ENCODE measurements around the gene NRXN3. TPM values are rescaled to one million over a fixed set of nuclear protein-coding genes. Genes with fewer than 3 reads are reported as not detected.

NRXN3 gene
- total and polyA plus RNA-seq, 8 donors = 0.29 to 41.1 (median 9.1) TPM

DNA sequence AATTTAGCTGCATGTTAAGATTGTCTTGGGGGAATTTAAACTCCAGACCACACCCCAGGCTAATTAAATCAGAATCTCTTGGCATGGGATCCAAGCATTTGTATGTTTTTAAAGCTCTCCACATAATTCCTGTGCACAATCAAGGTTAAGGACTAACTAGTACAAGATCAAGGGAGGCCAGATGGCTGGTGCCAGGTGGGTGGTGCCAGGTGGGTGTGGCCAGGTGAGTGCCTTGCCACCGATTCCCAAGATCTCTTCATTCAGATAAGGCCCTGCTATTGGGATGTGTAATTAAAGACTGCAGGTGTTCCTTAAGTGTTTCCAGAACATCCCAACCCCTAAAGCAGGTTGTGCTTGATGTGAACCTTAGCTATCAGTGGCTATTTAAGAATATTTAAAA is 75.1 kb downstream of the NRXN3 start:
- intact Hi-C loops (cut with DNase I; ENCODE audit: low total_unique reads) = no loop called here
- 19 to 63% (median 29%) methylated on average over 1 of the region's 1 CpG for WGBS, 5 donors

GRCh38 chr14:78248501-78249090 is 78.4 kb downstream of the NRXN3 start:
- no peak for TF ChIP-seq EP300 (IDR thresholded peaks at IDR 0.05)
- no peak for TF ChIP-seq POLR2AphosphoS5 (IDR thresholded peaks at IDR 0.05)
- TF ChIP-seq POLR2A (IDR thresholded peaks at IDR 0.05) = no peak
- TF ChIP-seq, protein P1, sequence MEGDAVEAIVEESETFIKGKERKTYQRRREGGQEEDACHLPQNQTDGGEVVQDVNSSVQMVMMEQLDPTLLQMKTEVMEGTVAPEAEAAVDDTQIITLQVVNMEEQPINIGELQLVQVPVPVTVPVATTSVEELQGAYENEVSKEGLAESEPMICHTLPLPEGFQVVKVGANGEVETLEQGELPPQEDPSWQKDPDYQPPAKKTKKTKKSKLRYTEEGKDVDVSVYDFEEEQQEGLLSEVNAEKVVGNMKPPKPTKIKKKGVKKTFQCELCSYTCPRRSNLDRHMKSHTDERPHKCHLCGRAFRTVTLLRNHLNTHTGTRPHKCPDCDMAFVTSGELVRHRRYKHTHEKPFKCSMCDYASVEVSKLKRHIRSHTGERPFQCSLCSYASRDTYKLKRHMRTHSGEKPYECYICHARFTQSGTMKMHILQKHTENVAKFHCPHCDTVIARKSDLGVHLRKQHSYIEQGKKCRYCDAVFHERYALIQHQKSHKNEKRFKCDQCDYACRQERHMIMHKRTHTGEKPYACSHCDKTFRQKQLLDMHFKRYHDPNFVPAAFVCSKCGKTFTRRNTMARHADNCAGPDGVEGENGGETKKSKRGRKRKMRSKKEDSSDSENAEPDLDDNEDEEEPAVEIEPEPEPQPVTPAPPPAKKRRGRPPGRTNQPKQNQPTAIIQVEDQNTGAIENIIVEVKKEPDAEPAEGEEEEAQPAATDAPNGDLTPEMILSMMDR (IDR thresholded peaks at IDR 0.05) = no peak
- H3K4me1 ChIP-seq = peaks cover 0 to 3% (median 0%) of the 10 kb centered on the region in 4 donors
- 39 to 72% (median 59%) methylated on average over 3 of the region's 3 CpGs for WGBS, 5 donors
- no peaks in the 10 kb centered on the region for H3K9me3 ChIP-seq
- intact Hi-C loops (cut with DNase I; ENCODE audit: low total_unique reads) = no loop called here
- DNase-seq = no peak
- no peak overlapping the region for H3K4me3 ChIP-seq
- H3K36me3 ChIP-seq = no peaks in the 10 kb centered on the region
- no peak overlapping the region for H3K27ac ChIP-seq
- H3K27me3 ChIP-seq = no peaks in the 10 kb centered on the region

More for the DNA sequence above, 75.1 kb downstream of the NRXN3 start:
- Histone ChIP-seq H3K4me1 (peaks cover 0 to 3% (median under 1%) of the 10 kb centered on the region in 4 donors), H3K9me3 (no peaks in the 10 kb centered on the region), H3K27ac (no peak overlapping the region), H3K4me3 (no peak overlapping the region), H3K36me3 (no peaks in the 10 kb centered on the region), H3K27me3 (no peaks in the 10 kb centered on the region)
- TF ChIP-seq POLR2A (IDR thresholded peaks at IDR 0.05) (no peak), POLR2AphosphoS5 (IDR thresholded peaks at IDR 0.05) (no peak), EP300 (IDR thresholded peaks at IDR 0.05) (no peak)
- TF ChIP-seq, protein P1 (IDR thresholded peaks at IDR 0.05) = no peak
- DNase-seq = peak in 1 of 2 donors; percentile 32

- intact Hi-C loops (cut with DNase I; ENCODE audit: low total_unique reads) = no loop called here
- Histone ChIP-seq H3K27ac (no peak overlapping the region), H3K36me3 (no peaks in the 10 kb centered on the region), H3K4me3 (no peak overlapping the region), H3K27me3 (no peaks in the 10 kb centered on the region), H3K4me1 (no peaks in the 10 kb centered on the region), H3K9me3 (no peaks in the 10 kb centered on the region)
- DNase-seq = no peak
- TF ChIP-seq EP300 (IDR thresholded peaks at IDR 0.05) = no peak
- TF ChIP-seq, protein P1 (IDR thresholded peaks at IDR 0.05) = no peak
- TF ChIP-seq POLR2AphosphoS5 (IDR thresholded peaks at IDR 0.05) = no peak
- TF ChIP-seq POLR2A (IDR thresholded peaks at IDR 0.05) = no peak
- WGBS, 5 donors = 73 to 87% (median 83%) methylated on average over 5 of the region's 5 CpGs
Observed at GRCh38 chr14:78251308-78251707, 81.1 kb downstream of the NRXN3 start.

GRCh38 chr14:78253986-78254385 is 83.8 kb downstream of the NRXN3 start:
- intact Hi-C loops (cut with DNase I; ENCODE audit: low total_unique reads) = no loop called here
- Histone ChIP-seq H3K9me3 (no peaks in the 10 kb centered on the region), H3K27me3 (no peaks in the 10 kb centered on the region), H3K27ac (no peak overlapping the region), H3K4me3 (no peak overlapping the region), H3K36me3 (no peaks in the 10 kb centered on the region), H3K4me1 (no peaks in the 10 kb centered on the region)
- WGBS, 5 donors = 84 to 94% (median 91%) methylated on average over 3 of the region's 3 CpGs
- no peak for DNase-seq
- TF ChIP-seq, protein P1 (IDR thresholded peaks at IDR 0.05) = no peak
- TF ChIP-seq POLR2AphosphoS5 (IDR thresholded peaks at IDR 0.05) (no peak), EP300 (IDR thresholded peaks at IDR 0.05) (no peak), POLR2A (IDR thresholded peaks at IDR 0.05) (no peak)

Data from stomach (tissue), 9 donors.